ACC112 (cell line): ENCODE data around the gene ISG20L2.

ENCODE experiments used
- H2AFZ ChIP-seq: fragments of 200-600 bp; sonication (generic); one replicate; pipeline ENCODE4 v1.6.0; 2017; ENCODE audit warnings: antibody characterized with exemption, low read length; ENCODE audit not compliant: unreplicated experiment
- H3K27ac ChIP-seq: fragments of 200-600 bp; sonication (generic); 2 replicates; pipeline ENCODE4 v1.5.1; 2014; ENCODE audit warnings: low read depth, mild to moderate bottlenecking, antibody characterized with exemption, low read length, moderate library complexity
- H3K27me3 ChIP-seq: fragments of 200-600 bp; sonication (generic); 2 replicates; pipeline ENCODE4 v1.6.1; 2014; ENCODE audit warnings: mild to moderate bottlenecking, antibody characterized with exemption, low read length, moderate library complexity, mixed read lengths; ENCODE audit not compliant: insufficient read depth
- H3K36me3 ChIP-seq: fragments of 200-600 bp; sonication (generic); 2 replicates; pipeline ENCODE4 v1.6.1; 2016; ENCODE audit warnings: mild to moderate bottlenecking, antibody characterized with exemption, low read length, moderate library complexity, mixed read lengths; ENCODE audit not compliant: insufficient read depth
- H3K4me1 ChIP-seq: fragments of 200-600 bp; sonication (generic); one replicate; pipeline ENCODE4 v1.6.1; 2016; ENCODE audit warnings: low read length, mixed read lengths; ENCODE audit not compliant: insufficient read depth, unreplicated experiment, control insufficient read depth
- H3K4me3 ChIP-seq: fragments of 200-600 bp; sonication (generic); 2 replicates; pipeline ENCODE4 v1.5.1; 2014; ENCODE audit warnings: mild to moderate bottlenecking, low read depth, low read length
- H3K79me2 ChIP-seq: fragments of 200-600 bp; sonication (generic); one replicate; pipeline ENCODE4 v1.6.0; 2016; ENCODE audit warnings: low read length; ENCODE audit not compliant: control insufficient read depth, unreplicated experiment, insufficient read depth

ISG20L2 gene, protein sequence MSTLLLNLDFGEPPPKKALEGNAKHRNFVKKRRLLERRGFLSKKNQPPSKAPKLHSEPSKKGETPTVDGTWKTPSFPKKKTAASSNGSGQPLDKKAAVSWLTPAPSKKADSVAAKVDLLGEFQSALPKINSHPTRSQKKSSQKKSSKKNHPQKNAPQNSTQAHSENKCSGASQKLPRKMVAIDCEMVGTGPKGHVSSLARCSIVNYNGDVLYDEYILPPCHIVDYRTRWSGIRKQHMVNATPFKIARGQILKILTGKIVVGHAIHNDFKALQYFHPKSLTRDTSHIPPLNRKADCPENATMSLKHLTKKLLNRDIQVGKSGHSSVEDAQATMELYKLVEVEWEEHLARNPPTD

DNA sequence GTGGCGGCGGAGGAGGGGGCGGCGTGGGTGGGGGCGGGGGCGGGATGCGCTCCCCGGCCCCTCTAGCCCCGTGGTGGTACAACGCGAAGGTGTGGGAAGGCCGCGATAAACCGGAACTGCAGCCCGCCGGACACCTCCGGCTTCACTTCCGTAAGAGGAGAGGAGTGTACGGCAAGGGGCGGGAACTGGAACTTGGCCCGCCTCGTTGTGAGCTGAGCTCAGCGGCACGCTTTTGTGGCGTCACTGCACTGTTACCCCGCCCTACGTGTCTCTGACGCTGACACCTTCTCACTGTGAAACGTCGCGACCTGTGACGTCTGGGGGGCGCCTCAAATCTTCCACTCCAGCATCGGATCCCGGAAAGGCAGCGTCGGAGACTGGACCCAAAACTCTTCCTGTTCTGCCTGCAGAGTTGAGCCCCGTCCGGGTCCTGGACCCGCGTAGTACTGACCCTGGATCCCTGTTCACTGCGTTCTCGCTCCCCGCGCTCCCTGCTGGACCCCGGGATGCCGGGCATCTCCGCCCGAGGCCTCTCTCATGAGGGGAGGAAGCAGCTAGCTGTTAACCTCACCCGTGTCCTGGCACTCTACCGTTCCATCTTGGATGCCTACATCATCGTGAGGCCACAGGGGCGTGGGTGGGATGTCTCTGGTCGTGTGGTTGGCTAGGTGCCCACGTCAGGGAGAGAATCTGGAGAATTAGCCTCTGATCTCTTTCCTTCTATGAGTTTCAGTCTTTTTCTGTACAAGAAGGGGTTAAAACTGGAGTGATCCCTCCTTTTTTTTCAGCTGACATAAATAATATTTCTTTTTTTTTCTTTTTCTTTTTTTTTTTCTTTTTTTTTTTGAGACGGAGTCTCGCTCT, at the start of gene ISG20L2:
ISG20L2 (minus strand) TSS at position 168 of the 864 bp plus-strand sequence. CDS start 1,114 bp downstream, outside the sequence.
- Histone ChIP-seq H3K4me3 (peak within 1 kb of the TSS; percentile 100), H3K36me3 (0 out of 2 replicates have a peak, but pooled peaks cover 12% of the 10 kb centered on the region), H3K27ac (peak within 1 kb of the TSS; percentile 97), H2AFZ (peak within 1 kb of the TSS; percentile 93), H3K79me2 (peaks cover 57% of the 10 kb centered on the region), H3K27me3 (no peaks in the 10 kb centered on the region), H3K4me1 (peaks cover 34% of the 10 kb centered on the region)

DNA sequence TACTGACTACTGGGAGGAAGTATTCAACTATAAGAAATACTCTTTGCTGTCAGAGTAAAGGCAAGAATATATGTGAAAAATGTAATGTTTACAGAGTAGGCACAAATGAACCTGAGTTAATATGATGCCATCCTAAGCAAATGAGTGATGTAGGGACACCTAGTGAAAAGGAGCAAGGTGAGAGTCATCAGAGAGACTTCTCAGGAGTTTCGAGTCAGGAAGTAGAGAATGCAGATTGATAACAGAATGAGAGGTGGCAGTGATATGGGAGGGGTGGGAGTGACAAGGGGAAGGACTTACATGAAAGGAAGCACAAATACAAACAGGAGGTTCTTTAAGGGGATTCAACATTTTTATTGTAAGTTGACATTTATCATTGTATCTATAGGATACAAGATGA, 49.0 kb upstream of the ISG20L2 start:
- no peak overlapping the region for H3K27ac ChIP-seq
- H3K79me2 ChIP-seq, result peaks cover 70% of the 10 kb centered on the region

DNA sequence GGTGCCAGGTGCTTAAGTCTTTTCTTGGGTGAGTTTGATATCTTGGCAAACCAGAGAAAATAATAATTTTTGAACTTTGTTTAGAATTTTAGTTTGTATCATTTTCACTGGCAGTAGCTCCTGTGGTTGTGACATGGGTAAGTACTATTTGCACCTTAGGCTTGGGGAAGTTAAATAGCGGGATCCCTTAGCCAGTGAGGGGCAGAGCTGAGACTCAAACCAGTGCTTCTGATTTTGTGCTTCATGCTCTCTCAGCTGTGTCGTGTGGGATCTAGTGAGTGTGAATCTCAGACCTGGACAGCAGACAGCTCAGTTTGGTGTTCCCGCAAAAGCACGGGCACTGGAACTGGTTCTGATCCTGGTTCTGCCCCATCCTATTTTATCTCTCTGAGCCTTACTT, 48.4 kb upstream of the ISG20L2 start:
- Histone ChIP-seq H3K79me2 (peaks cover 72% of the 10 kb centered on the region), H3K27me3 (no peaks in the 10 kb centered on the region), H3K4me1 (peaks cover 40% of the 10 kb centered on the region), H3K27ac (peak overlapping the region; percentile 21; the same call in 1 of the 2 replicates), H2AFZ (no peak overlapping the region), H3K36me3 (peaks cover 7% of the 10 kb centered on the region), H3K4me3 (no peak overlapping the region)

More for the DNA sequence above, 49.0 kb upstream of the ISG20L2 start:
- H3K27me3 ChIP-seq, result no peaks in the 10 kb centered on the region
- no peak overlapping the region for H2AFZ ChIP-seq
- no peak overlapping the region for H3K4me3 ChIP-seq
- peaks cover 43% of the 10 kb centered on the region for H3K4me1 ChIP-seq
- peaks cover 12% of the 10 kb centered on the region for H3K36me3 ChIP-seq

DNA sequence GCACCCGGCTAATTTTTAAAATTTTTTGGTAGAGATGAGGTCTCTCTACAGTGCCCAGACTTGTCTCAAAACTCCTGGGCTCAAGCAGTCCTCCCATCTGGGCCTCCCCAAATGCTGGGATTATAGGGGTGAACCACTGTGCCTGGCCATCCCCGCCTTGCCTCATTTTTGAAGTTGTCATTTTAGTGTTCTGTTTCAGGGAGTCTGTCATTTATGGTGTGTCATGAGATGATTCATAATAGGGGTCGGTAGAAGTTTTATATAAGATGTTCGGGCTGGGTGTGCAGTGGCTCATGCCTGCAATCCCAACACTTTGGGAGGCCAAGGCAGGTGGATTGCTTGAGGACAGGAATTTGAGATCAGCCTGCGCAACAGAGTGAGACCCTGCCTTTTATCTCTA, 47.2 kb upstream of the ISG20L2 start:
- H2AFZ ChIP-seq, result no peak overlapping the region
- no peak overlapping the region for H3K4me3 ChIP-seq
- peaks cover 32% of the 10 kb centered on the region for H3K4me1 ChIP-seq
- H3K36me3 ChIP-seq, result peaks cover 7% of the 10 kb centered on the region
- peaks cover 73% of the 10 kb centered on the region for H3K79me2 ChIP-seq
- H3K27me3 ChIP-seq, result no peaks in the 10 kb centered on the region
- H3K27ac ChIP-seq, result 0 out of 2 replicates have a peak overlapping the region, but pooled peaks have one; percentile 18

DNA sequence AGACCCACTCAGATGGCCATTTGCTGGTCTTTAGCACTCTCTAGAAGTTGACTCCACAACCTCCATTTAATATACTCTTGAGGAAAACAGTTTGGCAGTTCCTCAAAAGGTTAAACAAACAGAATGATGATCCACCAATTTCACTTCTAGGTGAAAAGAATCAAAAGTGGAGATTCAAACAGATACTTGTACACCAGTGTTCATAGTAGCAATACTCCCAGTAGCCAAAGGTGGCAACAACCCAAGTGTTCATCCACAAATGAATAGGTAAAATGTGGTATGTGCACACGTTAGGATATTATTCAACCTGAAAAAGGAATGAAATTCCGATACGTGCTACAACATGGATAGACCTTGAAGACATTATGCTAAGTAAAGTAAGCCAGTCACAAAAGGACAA, 45.0 kb upstream of the ISG20L2 start:
- Histone ChIP-seq H3K27me3 (no peaks in the 10 kb centered on the region), H2AFZ (no peak overlapping the region), H3K27ac (no peak overlapping the region), H3K4me1 (peaks cover 41% of the 10 kb centered on the region), H3K4me3 (no peak overlapping the region), H3K79me2 (peaks cover 88% of the 10 kb centered on the region), H3K36me3 (peaks cover 10% of the 10 kb centered on the region)

DNA sequence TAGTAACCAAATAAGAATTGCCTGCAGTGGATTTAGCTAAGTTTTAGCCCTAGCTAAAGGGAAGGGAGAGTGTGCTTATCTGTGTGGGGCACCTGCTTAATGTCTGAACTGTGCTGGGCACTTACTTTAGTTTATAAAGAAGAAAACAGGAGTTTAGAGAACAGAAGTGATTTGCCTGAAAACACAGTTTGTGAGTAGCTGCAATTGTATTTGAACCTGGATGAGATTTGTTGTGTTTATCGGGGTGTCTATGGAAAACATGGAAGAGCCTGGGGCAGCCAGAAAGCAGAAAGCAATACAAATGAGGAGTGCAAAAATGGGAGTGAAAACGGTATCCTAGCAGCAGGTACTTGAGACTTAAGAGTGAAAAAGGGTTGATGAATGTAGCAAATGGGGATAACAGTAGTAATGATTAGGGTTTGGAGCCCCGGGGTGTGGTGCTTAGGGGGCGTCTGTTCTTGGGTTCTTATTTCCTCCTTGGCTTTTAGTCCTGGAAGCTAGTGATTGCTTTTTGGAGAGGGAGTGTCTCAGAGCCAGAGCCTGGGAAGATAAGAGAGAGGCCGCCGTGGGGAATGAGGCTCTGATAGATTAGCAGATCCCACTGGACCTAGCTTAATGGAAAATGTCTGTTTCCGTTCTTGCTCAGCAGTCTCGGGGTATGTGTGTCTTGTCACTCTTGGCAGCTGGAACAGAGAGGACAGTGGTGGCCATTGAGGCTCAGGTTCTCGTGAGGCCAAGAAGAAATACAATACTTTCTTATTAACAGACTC, 44.3 kb upstream of the ISG20L2 start:
- Histone ChIP-seq H2AFZ (no peak overlapping the region), H3K27ac (no peak overlapping the region), H3K4me1 (peaks cover 41% of the 10 kb centered on the region), H3K79me2 (peaks cover 88% of the 10 kb centered on the region), H3K36me3 (peaks cover 10% of the 10 kb centered on the region), H3K27me3 (no peaks in the 10 kb centered on the region), H3K4me3 (no peak overlapping the region)

DNA sequence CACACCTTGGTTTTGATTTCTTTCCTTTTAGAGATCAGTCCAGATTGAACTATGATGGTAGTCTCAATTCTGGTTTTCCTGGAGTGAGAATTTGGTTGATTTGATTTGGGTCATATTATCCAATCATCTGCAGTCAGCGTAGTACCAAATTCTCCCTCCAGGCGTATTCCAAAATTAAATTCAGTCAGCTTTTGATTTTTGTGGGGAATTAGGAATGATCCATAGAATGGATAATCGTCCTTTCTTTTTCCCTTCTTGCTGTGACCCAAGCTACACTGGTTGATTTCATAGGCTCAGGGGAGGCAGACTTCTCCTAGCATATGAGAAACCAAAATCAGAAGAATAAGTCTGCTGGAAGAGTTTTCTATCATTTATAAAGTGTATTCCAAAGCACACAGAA, 43.7 kb upstream of the ISG20L2 start:
- Histone ChIP-seq H3K4me1 (peaks cover 41% of the 10 kb centered on the region), H3K36me3 (peaks cover 10% of the 10 kb centered on the region), H3K27me3 (no peaks in the 10 kb centered on the region), H3K4me3 (no peak overlapping the region), H3K79me2 (peaks cover 85% of the 10 kb centered on the region), H2AFZ (no peak overlapping the region), H3K27ac (no peak overlapping the region)

DNA sequence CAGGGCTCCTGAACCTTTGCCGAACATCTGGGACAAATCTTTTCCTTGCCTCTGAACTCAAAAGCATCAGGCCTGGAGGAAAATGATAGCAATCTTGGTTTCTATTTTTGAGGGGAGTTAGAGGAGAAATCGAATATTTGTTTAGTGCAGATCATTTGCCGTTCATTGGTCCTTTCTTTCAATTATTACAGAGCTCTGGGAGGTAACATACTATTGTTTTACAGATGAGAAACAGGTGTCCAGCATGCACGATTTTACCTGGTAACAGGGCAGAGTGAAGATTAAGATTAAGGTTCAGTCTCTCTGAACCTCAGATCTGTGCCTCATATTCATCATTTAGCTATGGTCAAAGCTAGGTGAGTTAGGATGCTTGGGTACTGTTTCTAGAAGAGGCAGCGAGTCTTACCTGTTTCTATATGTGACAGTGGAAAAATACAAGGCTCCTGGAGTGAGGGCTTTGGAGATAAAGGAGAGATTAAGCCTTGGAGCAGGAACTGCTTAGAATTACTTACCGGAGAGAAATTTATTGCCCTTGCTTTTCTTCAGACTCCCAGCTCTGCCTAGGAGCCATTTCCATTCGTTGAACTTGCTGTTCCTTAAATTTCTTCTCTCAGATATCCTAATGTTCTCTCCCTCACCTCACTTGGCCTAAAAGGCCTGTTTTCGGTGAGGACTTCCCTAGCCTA, 40.2 kb upstream of the ISG20L2 start:
- Histone ChIP-seq H3K4me3 (peak overlapping the region; percentile 81), H3K27ac (peak overlapping the region; percentile 75), H3K4me1 (peaks cover 28% of the 10 kb centered on the region), H3K27me3 (no peaks in the 10 kb centered on the region), H3K36me3 (peaks cover 9% of the 10 kb centered on the region), H2AFZ (no peak overlapping the region), H3K79me2 (peaks cover 62% of the 10 kb centered on the region)

DNA sequence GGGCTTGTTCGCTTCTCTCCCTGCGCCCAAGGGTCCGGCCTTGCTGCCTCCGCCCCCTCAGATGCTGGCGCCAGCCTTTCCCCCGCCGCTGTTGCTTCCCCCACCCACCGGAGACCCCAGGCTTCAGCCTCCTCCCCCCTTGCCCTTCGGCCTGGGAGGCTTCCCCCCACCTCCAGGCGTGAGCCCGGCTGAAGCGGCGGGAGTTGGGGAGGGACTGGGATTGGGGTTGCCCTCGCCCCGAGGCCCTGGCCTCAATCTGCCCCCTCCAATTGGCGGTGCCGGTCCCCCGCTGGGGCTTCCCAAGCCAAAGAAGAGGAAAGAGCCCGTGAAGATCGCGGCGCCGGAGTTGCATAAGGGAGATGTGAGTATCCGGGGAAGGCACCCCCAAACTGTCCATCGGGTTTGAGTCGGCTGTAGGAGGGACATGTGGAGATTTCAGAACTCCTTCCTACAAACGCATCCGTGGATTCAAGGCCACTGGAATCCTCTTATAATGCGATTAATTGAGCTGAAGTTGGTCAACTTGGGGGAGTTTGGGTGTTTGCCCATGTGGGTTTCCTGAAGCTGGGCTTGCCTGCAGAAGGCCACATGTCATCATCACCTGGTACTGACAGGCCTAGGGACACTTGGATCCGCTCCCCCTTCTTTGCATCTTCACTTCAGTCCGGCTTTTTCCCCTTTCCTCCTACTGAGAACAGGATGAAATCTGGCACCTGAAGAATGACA, 39.5 kb upstream of the ISG20L2 start:
- H3K27me3 ChIP-seq, result no peaks in the 10 kb centered on the region
- 0 out of 2 replicates have a peak, but pooled peaks cover 4% of the 10 kb centered on the region for H3K36me3 ChIP-seq
- H3K4me1 ChIP-seq, result peaks cover 21% of the 10 kb centered on the region
- H3K27ac ChIP-seq, result peak overlapping the region; percentile 75
- peaks cover 55% of the 10 kb centered on the region for H3K79me2 ChIP-seq
- H3K4me3 ChIP-seq, result peak overlapping the region; percentile 81
- H2AFZ ChIP-seq, result peak overlapping the region; percentile 8
